K562 (cell line): ENCODE results near the gene CCL3. TPM values are rescaled to one million over a fixed set of nuclear protein-coding genes. Genes with fewer than 3 reads are reported as not detected.
"Not testable (repeated sequence)": the region's sequence is repeated elsewhere in the genome, so short reads cannot be mapped to it uniquely, and the experiment has no call there.

Experiments used
- ATAC-seq: fragments of 200-7000 bp; cut with Tn5 transposase; 3 replicates; pipeline ENCODE4 v1.9.1; 2020; ENCODE audit warnings: moderate library complexity
- BruUV-seq: library from RNA; stranded (reverse); fragments of 400-500 nt; replicated peaks from 2 replicates; lab custom pipeline; 2021; lab: Mats Ljungman, UMichigan
- CTCF ChIA-PET: fragments of 300-600 bp; formaldehyde crosslinking; extraction: SDS; loops from one replicate; lab custom pipeline; 2021; ENCODE audit warnings: low intra/inter-chr PET ratio; lab: Yijun Ruan, JAX
- POLR2A ChIA-PET: fragments of 300-600, 350-650 bp; sonication (Branson Sonifier 250); formaldehyde crosslinking; extraction: SDS; loops from one replicate; lab custom pipeline; 2021; ENCODE audit warnings: antibody characterized with exemption, inconsistent platforms; lab: Yijun Ruan, JAX
- DNase-seq, 4 experiments: peaks; one replicate each; pipeline versions ENCODE4 v3.0.0 to v3.0.0-alpha.2; 2011 to 2018; ENCODE audit warnings: low spot score in 3 of 4, mixed read lengths in 3 of 4; ENCODE audit errors: extremely low read depth in 1 of 4
- FAIRE-seq: peaks from 2 replicates; lab custom pipeline; 2011; peaks lifted over from hg19 to GRCh38; lab: Jason Lieb, UNC
- H2AFZ ChIP-seq: 2 replicates; pipeline ENCODE4 v1.6.0; 2011; ENCODE audit warnings: low read depth, low read length, control low read depth, inconsistent platforms
- H3K27ac ChIP-seq: fragments of 200-600 bp; 3 replicates; pipeline ENCODE4 v1.8.0; 2011; ENCODE audit warnings: low read depth, mild to moderate bottlenecking, control low read depth, inconsistent platforms, low read length, moderate library complexity, mixed read lengths; ENCODE audit errors: extremely low read depth
- H3K27me3 ChIP-seq, 2 experiments: fragments of 300-600 bp in 1 of 2; 2 replicates in 1 of 2; 3 replicates in 1 of 2; pipeline versions ENCODE4 v1.6.0 to v1.8.0; 2011; ENCODE audit warnings: inconsistent platforms in 2 of 2, low read length in 2 of 2, mild to moderate bottlenecking in 1 of 2, mixed read lengths in 1 of 2, moderate library complexity in 1 of 2; ENCODE audit not compliant: control insufficient read depth in 2 of 2, insufficient read depth in 2 of 2
- H3K36me3 ChIP-seq: fragments of 300-600 bp; 3 replicates; pipeline ENCODE4 v1.8.0; 2011; ENCODE audit warnings: mild to moderate bottlenecking, low read length, inconsistent platforms; ENCODE audit not compliant: control insufficient read depth, insufficient read depth
- H3K4me1 ChIP-seq, 2 experiments: fragments of 200-600 bp in 1 of 2; replicated peaks in 1 of 2; 2 replicates in 1 of 2; 3 replicates in 1 of 2; pipeline versions ENCODE4 v1.5.1 to v1.8.0; 2011; ENCODE audit warnings: inconsistent platforms in 2 of 2, low read length in 2 of 2, mild to moderate bottlenecking in 1 of 2, mixed read lengths in 1 of 2, moderate library complexity in 1 of 2; ENCODE audit not compliant: control insufficient read depth in 2 of 2, insufficient read depth in 2 of 2
- H3K4me2 ChIP-seq: 2 replicates; pipeline ENCODE4 v1.6.1; 2011; ENCODE audit warnings: low read length, control low read depth, inconsistent platforms, mixed read lengths; ENCODE audit not compliant: insufficient read depth
- H3K4me3 ChIP-seq: fragments of 200-600 bp; sonication (generic), shearing (Covaris generic); 2 replicates; pipeline ENCODE4 v1.5.1; 2016; ENCODE audit warnings: control low read depth, inconsistent platforms
- H3K79me2 ChIP-seq: fragments of 200-600 bp; 3 replicates; pipeline ENCODE4 v1.8.0; 2011; ENCODE audit warnings: low read length, inconsistent platforms; ENCODE audit not compliant: control insufficient read depth, insufficient read depth
- H3K9ac ChIP-seq, 2 experiments: 2 replicates each; pipeline versions ENCODE4 v1.6.0 to v1.6.1; 2011; ENCODE audit warnings: low read depth in 2 of 2, low read length in 2 of 2, control low read depth in 1 of 2, inconsistent platforms in 1 of 2, mild to moderate bottlenecking in 1 of 2, mixed read lengths in 1 of 2; ENCODE audit not compliant: insufficient read depth in 1 of 2
- H3K9me1 ChIP-seq: one replicate; pipeline ENCODE4 v1.6.0; 2011; ENCODE audit warnings: inconsistent platforms, mild to moderate bottlenecking, low read length, moderate library complexity; ENCODE audit not compliant: control insufficient read depth, insufficient read depth
- H3K9me3 ChIP-seq: replicated peaks from 2 replicates; pipeline ENCODE4 v1.5.1; 2011; ENCODE audit warnings: low read depth, low read length, inconsistent platforms; ENCODE audit not compliant: control insufficient read depth, insufficient read depth
- H4K20me1 ChIP-seq: replicated peaks from 2 replicates; pipeline ENCODE4 v1.6.1; 2011; ENCODE audit warnings: low read length, inconsistent platforms, mixed read lengths; ENCODE audit not compliant: control insufficient read depth, insufficient read depth
- HINFP ChIP-seq: fragments of 450-650 bp; conservative IDR thresholded peaks from 2 replicates; pipeline ENCODE4 v1.6.1; 2016; ENCODE audit warnings: missing genetic modification characterization, low read depth, mild to moderate bottlenecking, control low read depth, missing compliant biosample characterization
- ZNF512 ChIP-seq: IDR thresholded peaks from 2 replicates; pipeline ENCODE4 v1.6.1; 2016; ENCODE audit warnings: missing genetic modification characterization, missing compliant biosample characterization
- WGBS: fragments of 100-300 bp; shearing (Covaris generic); methylation state at CpG from one replicate; pipeline ENCODE4 v1.1.6; 2016; ENCODE audit warnings: low coverage, mixed read lengths; ENCODE audit not compliant: insufficient coverage; ENCODE audit errors: missing lambda C conversion rate; 5-methylcytosine and 5-hydroxymethylcytosine counted together
- in situ Hi-C: fragments of 300-500 bp; cut with MboI; formaldehyde crosslinking; loops from 4 replicates; pipeline ENCODE4 v1.15.0; 2018; ENCODE audit warnings: inconsistent platforms, mixed read lengths
- intact Hi-C: fragments of 100-400 bp; cut with micrococcal nuclease; formaldehyde crosslinking; loops from 2 replicates; pipeline ENCODE4 v1.14.2; 2022
- polyA plus RNA-seq, 8 experiments: library from polyadenylated mRNA; depleted of rRNA in 4 of 8; stranded (reverse) in 5 of 8; unstranded in 3 of 8; fragments of >200 nt; fragmentation: Nextera tagmentation in 2 of 8; fragmentation: Illumina TruSeq in 1 of 8; extraction: Ambion mirVana in 2 of 8; extraction: Trizol in 1 of 8; gene quantifications; 2 replicates each; pipeline versions ENCODE4 v1.2.1 to v1.2.3, GENCODE V29; 2011 to 2014; ENCODE audit warnings: inconsistent platforms in 1 of 8, missing spikeins in 1 of 8
- total RNA-seq, 7 experiments: library from RNA; depleted of rRNA in 6 of 7; stranded (reverse); fragments of >200 nt in 6 of 7; fragmentation: Illumina TruSeq in 2 of 7; extraction: Trizol in 2 of 7; gene quantifications; 2 replicates each; pipeline versions ENCODE4 v1.2.1 to v1.2.3, GENCODE V29; 2011 to 2021; ENCODE audit warnings: low replicate concordance in 1 of 7

CCL3 gene
- total and polyA plus RNA-seq, 9 of the 15 experiments (the other 6 are each of a cell fraction or from before 2014, with no cell fraction given), result 0.58 TPM; not detected in 8

- TF ChIP-seq HINFP (no peak), ZNF512 (tag) (peak; percentile 86)
- in situ Hi-C loops, result no loop called here
- Histone ChIP-seq H3K9ac (no peak overlapping the region), H3K36me3 (no peaks in the 10 kb centered on the region), H3K9me3 (no peaks in the 10 kb centered on the region), H3K4me2 (no peak overlapping the region), H3K27me3 (peaks cover 8 to 17% of the 10 kb centered on the region in 2 experiments; a peak in 4 of 5 replicates), H3K27ac (no peak overlapping the region), H3K4me1 (no peaks in the 10 kb centered on the region), H2AFZ (no peak overlapping the region), H4K20me1 (no peaks in the 10 kb centered on the region), H3K4me3 (no peak overlapping the region), H3K9me1 (no peaks in the 10 kb centered on the region), H3K79me2 (no peaks in the 10 kb centered on the region)
- FAIRE-seq (no peak), ATAC-seq (no peak), DNase-seq (no peak)
- no CpG with 5 or more reads among the region's 1 CpG for WGBS
- intact Hi-C loops, result no loop called here
- CTCF ChIA-PET, result interaction anchor here (0.6 kb wide), 1 partner anchor 64 kb away, joined by 3 read pairs; no protein-coding TSS in a partner anchor
- BruUV-seq, result no TSS peak
- POLR2A ChIA-PET, result no interaction called here
Observed at GRCh38 chr17:36094232-36094631, 4.3 kb upstream of the CCL3 start.

GRCh38 chr17:36092715-36093114, 2.8 kb upstream of the CCL3 start:
- H3K9ac ChIP-seq, H3K4me3 ChIP-seq, H4K20me1 ChIP-seq, H3K27ac ChIP-seq, H2AFZ ChIP-seq, H3K9me1 ChIP-seq, H3K9me3 ChIP-seq, H3K4me1 ChIP-seq, BruUV-seq, CTCF ChIA-PET, POLR2A ChIA-PET, intact Hi-C loops, H3K79me2 ChIP-seq, in situ Hi-C loops, FAIRE-seq, H3K36me3 ChIP-seq, DNase-seq, H3K4me2 ChIP-seq, ATAC-seq: not testable (repeated sequence)
- 0% methylated on average over 6 of the region's 6 CpGs for WGBS
- H3K27me3 ChIP-seq, result peaks cover 13 to 25% of the 10 kb centered on the region in 2 experiments; a peak in 4 of 5 replicates
